K562 (cell line): ENCODE data around the gene PRXL2B.

Source experiments
- ARHGAP35 ChIP-seq: fragments of 450-650 bp; IDR thresholded peaks from 2 replicates; pipeline ENCODE4 v1.6.1; 2018; ENCODE audit not compliant: partially characterized antibody
- CHD1 ChIP-seq: fragments of 200-600 bp; sonication (generic); IDR thresholded peaks from one replicate; pipeline ENCODE4 v1.6.1; 2012; ENCODE audit warnings: mild to moderate bottlenecking, moderate library complexity, low read length, inconsistent platforms
- HMGN3 ChIP-seq: IDR thresholded peaks from 2 replicates; pipeline ENCODE4 v1.6.1; 2011; ENCODE audit warnings: borderline replicate concordance, low read depth, mild to moderate bottlenecking, mixed read lengths, low read length; ENCODE audit not compliant: insufficient read length; ENCODE audit errors: extremely low read depth
- KDM1A ChIP-seq, 2 experiments: fragments of 450-650 bp; IDR thresholded peaks; 2 replicates each; pipeline ENCODE4 v1.6.1; 2016; ENCODE audit warnings: mild to moderate bottlenecking in 2 of 2
- POLR2A ChIP-seq: fragments of 450-650 bp; conservative IDR thresholded peaks from 2 replicates; pipeline ENCODE4 v1.6.1; 2016
- POLR2AphosphoS5 ChIP-seq: IDR thresholded peaks from 2 replicates; pipeline ENCODE4 v1.6.1; 2011; ENCODE audit warnings: mild to moderate bottlenecking, low read depth, low read length, moderate library complexity; ENCODE audit not compliant: control insufficient read depth, insufficient read depth
- SIN3B ChIP-seq: fragments of 450-650 bp; IDR thresholded peaks from 2 replicates; pipeline ENCODE4 v1.6.1; 2017; ENCODE audit warnings: low read depth, mild to moderate bottlenecking, moderate library complexity
- SIRT6 ChIP-seq: IDR thresholded peaks from one replicate; pipeline ENCODE4 v1.6.1; 2012; ENCODE audit warnings: low read depth, mild to moderate bottlenecking, control low read depth, inconsistent platforms, low read length, moderate library complexity
- SMC3 ChIP-seq: conservative IDR thresholded peaks from 2 replicates; pipeline ENCODE4 v1.6.1; 2011; ENCODE audit warnings: low read depth, low read length, improper control_type of control experiment; ENCODE audit not compliant: insufficient read depth

DNA sequence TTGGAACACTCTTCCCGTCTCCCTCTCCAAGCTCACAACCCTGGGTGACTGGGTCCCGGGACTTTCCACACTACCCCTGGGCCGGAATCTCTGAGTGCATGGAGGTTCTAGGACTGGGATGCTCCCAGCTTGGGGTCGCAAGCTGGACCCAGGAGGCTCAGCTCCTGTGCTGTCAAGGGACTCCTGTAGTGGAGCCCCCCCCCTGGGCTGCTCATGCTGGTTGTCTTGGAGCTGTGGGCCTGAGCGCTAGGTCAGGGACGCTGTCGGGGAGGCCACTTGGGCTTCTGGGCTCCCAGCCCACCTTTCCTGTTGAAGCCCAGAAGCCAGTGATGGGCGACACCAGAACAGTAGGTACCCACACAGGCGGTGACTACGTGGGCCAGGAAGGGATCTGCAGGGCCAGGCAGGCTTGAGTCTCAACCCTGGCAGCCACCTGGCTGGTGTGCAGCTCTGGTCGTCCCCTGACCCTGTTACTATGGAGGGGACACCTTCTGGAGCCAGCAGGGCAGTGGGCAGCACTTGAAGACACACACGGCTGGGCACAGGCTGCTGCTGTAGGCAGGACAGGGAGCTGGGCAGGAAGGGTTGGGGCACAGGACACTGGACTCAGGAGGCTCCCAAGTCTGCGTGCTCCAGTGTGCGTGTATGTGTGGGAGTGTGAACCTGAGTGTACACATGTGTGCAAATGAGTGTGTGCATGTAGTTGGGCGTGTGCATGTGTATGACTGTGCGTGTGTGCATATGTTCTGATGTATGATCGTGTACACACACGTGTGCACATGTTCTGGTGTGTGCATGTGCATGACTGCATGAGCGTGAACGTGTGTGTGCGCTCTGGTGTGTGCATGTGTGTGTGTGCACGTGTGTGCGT lies 43.3 kb downstream of the PRXL2B start:
- TF ChIP-seq KDM1A (IDR thresholded peaks at IDR 0.05) (peak in 1 of 2 experiments; percentile 84; a peak in 2 of 4 replicates), SMC3 (no peak), SIRT6 (no peak), CHD1 (no peak), HMGN3 (no peak), SIN3B (no peak), POLR2A (no peak), ARHGAP35 (no peak), POLR2AphosphoS5 (no peak)
